HCT116 (cell line): ENCODE data around the gene ATP13A3. TPM values are rescaled to one million over a fixed set of nuclear protein-coding genes. Genes with fewer than 3 reads are reported as not detected.

ENCODE experiments used
- ATAC-seq: fragments of 200-7000 bp; cut with Tn5 transposase; 2 replicates; pipeline ENCODE4 v1.9.1; 2020; ENCODE audit warnings: mild to moderate bottlenecking, moderate library complexity
- BruUV-seq: library from RNA; stranded (reverse); fragments of 400-500 nt; replicated peaks from 2 replicates; lab custom pipeline; 2021; lab: Mats Ljungman, UMichigan
- CTCF ChIA-PET: fragments of 300-600 bp; sonication (Branson Sonifier 250); formaldehyde crosslinking; loops from one replicate; lab custom pipeline; 2021; ENCODE audit warnings: antibody characterized with exemption; lab: Charles Lee
- POLR2A ChIA-PET: fragments of 300-600, 350-600 bp; sonication (Branson Sonifier 250); formaldehyde crosslinking; loops from one replicate; lab custom pipeline; 2021; ENCODE audit warnings: antibody characterized with exemption; lab: Charles Lee
- RAD21 ChIA-PET, 2 experiments: fragments of 300-600 bp; sonication (Branson Sonifier 250); formaldehyde crosslinking; loops; one replicate each; lab custom pipeline; 2023; ENCODE audit warnings: low total read pairs in 2 of 2; ENCODE audit not compliant: uncharacterized antibody in 2 of 2, unreplicated experiment in 2 of 2, low non-redundant PET in 1 of 2; lab: Charles Lee
- DNase-seq: peaks from one replicate; pipeline ENCODE4 v3.0.0-alpha.2; 2010; ENCODE audit warnings: low read depth, low spot score
- H2AFZ ChIP-seq: fragments of 200-600 bp; shearing (Covaris generic), sonication (generic); 2 replicates; pipeline ENCODE4 v1.6.1; 2017; ENCODE audit warnings: low read depth, mixed run types, mixed read lengths, antibody characterized with exemption, low read length; ENCODE audit not compliant: poor library complexity, severe bottlenecking
- H3K27ac ChIP-seq: 2 replicates; pipeline ENCODE4 v1.5.1; 2012; ENCODE audit warnings: low read depth, low read length
- H3K27me3 ChIP-seq: fragments of 200-600 bp; sonication (generic); 2 replicates; pipeline ENCODE4 v1.6.1; 2016; ENCODE audit warnings: mixed run types, low read length, mixed read lengths; ENCODE audit not compliant: insufficient read depth
- H3K36me3 ChIP-seq, 2 experiments: fragments of 200-500 bp in 1 of 2; fragments of 200-600 bp in 1 of 2; sonication (Bioruptor generic) in 1 of 2; sonication (generic) in 1 of 2; 2 replicates each; pipeline versions ENCODE4 v1.5.1 to v1.6.1; 2014 to 2016; ENCODE audit warnings: low read length in 2 of 2, inconsistent platforms in 1 of 2, mixed read lengths in 1 of 2, mixed run types in 1 of 2; ENCODE audit not compliant: insufficient read depth in 2 of 2, control insufficient read depth in 1 of 2
- H3K4me1 ChIP-seq, 2 experiments: fragments of 200-600 bp in 1 of 2; sonication (generic) in 1 of 2; 2 replicates each; pipeline versions ENCODE4 v1.5.1 to v1.6.1; 2012 to 2017; ENCODE audit warnings: low read length in 2 of 2, inconsistent platforms in 1 of 2, mild to moderate bottlenecking in 1 of 2, mixed read lengths in 1 of 2, mixed run types in 1 of 2, moderate library complexity in 1 of 2; ENCODE audit not compliant: insufficient read depth in 2 of 2, control insufficient read depth in 1 of 2
- H3K4me2 ChIP-seq: fragments of 200-600 bp; sonication (generic); 2 replicates; pipeline ENCODE4 v1.6.1; 2017; ENCODE audit warnings: mixed run types, low read length, mixed read lengths
- H3K4me3 ChIP-seq, 2 experiments: fragments of 200-600 bp in 1 of 2; sonication (generic) in 1 of 2; replicated peaks in 1 of 2; 2 replicates each; pipeline ENCODE4 v1.5.1; 2011 to 2016; ENCODE audit warnings: low read length in 2 of 2, control low read depth in 1 of 2, low read depth in 1 of 2, mild to moderate bottlenecking in 1 of 2, mixed read lengths in 1 of 2, mixed run types in 1 of 2
- H3K79me2 ChIP-seq: fragments of 200-600 bp; sonication (generic); 2 replicates; pipeline ENCODE4 v1.6.1; 2017; ENCODE audit warnings: mild to moderate bottlenecking, mixed run types, low read length, moderate library complexity, mixed read lengths; ENCODE audit not compliant: insufficient read depth
- H3K9ac ChIP-seq: fragments of 200-600 bp; sonication (generic); 2 replicates; pipeline ENCODE4 v1.6.1; 2016; ENCODE audit warnings: low read length, mixed read lengths
- H3K9me2 ChIP-seq: fragments of 200-600 bp; sonication (generic), shearing (Covaris generic); 2 replicates; pipeline ENCODE4 v1.6.1; 2017; ENCODE audit warnings: mixed run types, mild to moderate bottlenecking, moderate library complexity; ENCODE audit not compliant: insufficient read depth
- H3K9me3 ChIP-seq, 2 experiments: fragments of 200-500 bp in 1 of 2; fragments of 200-600 bp in 1 of 2; sonication (Bioruptor generic) in 1 of 2; sonication (generic) in 1 of 2; 2 replicates each; pipeline ENCODE4 v1.6.1; 2014 to 2017; ENCODE audit warnings: low read length in 2 of 2, mixed read lengths in 2 of 2, inconsistent platforms in 1 of 2, low read depth in 1 of 2, mild to moderate bottlenecking in 1 of 2, mixed run types in 1 of 2, moderate library complexity in 1 of 2; ENCODE audit not compliant: control insufficient read depth in 1 of 2, insufficient read depth in 1 of 2
- H4K20me1 ChIP-seq: fragments of 200-600 bp; sonication (generic), shearing (Covaris generic); 2 replicates; pipeline ENCODE4 v1.6.1; 2017; ENCODE audit warnings: mixed run types, mild to moderate bottlenecking, moderate library complexity; ENCODE audit not compliant: insufficient read depth
- ELF1 ChIP-seq: IDR thresholded peaks from 2 replicates; pipeline ENCODE4 v1.6.1; 2012; ENCODE audit warnings: low read depth, borderline replicate concordance
- POLR2A ChIP-seq: IDR thresholded peaks from 2 replicates; pipeline ENCODE4 v1.7.0; 2011; ENCODE audit warnings: borderline replicate concordance; ENCODE audit not compliant: insufficient read depth, insufficient read length; ENCODE audit errors: extremely low read depth
- POLR2AphosphoS5 ChIP-seq: IDR thresholded peaks from 2 replicates; pipeline ENCODE4 v1.6.1; 2011; ENCODE audit warnings: mild to moderate bottlenecking, low read depth, low read length, moderate library complexity
- SP1 ChIP-seq: IDR thresholded peaks from 2 replicates; pipeline ENCODE4 v1.6.1; 2012; ENCODE audit warnings: low read depth
- TCF7L2 ChIP-seq: IDR thresholded peaks from 2 replicates; pipeline ENCODE4 v1.7.0; 2011; ENCODE audit warnings: borderline replicate concordance, inconsistent platforms; ENCODE audit not compliant: insufficient read depth, insufficient read length; ENCODE audit errors: extremely low read depth
- YY1 ChIP-seq: IDR thresholded peaks from 2 replicates; pipeline ENCODE4 v1.6.1; 2011; ENCODE audit warnings: low read length, low read depth, moderate library complexity, mild to moderate bottlenecking; ENCODE audit not compliant: insufficient replicate concordance; ENCODE audit errors: extremely low read depth
- ZFX ChIP-seq: fragments of 450-650 bp; IDR thresholded peaks from 2 replicates; pipeline ENCODE4 v1.6.1; 2017
- intact Hi-C: fragments of 100-400 bp; cut with micrococcal nuclease; formaldehyde crosslinking; loops from 2 replicates; pipeline ENCODE4 v1.10.0; 2022
- total RNA-seq: library from RNA; stranded (reverse); gene quantifications from one replicate; pipeline ENCODE4 v1.2.1, GENCODE V29; 2021; ENCODE audit not compliant: unreplicated experiment
- TF ChIP-seq, protein P1 (sequence below): IDR thresholded peaks from 2 replicates; pipeline ENCODE4 v1.6.1; 2012
- TF ChIP-seq, protein P2 (sequence below), 3 experiments: fragments of 200-600 bp in 1 of 3; sonication (generic) in 1 of 3; IDR thresholded peaks in 2 of 3; conservative IDR thresholded peaks in 1 of 3; 2 replicates each; pipeline ENCODE4 v1.5.1; 2012 to 2017; ENCODE audit warnings: low read depth in 2 of 3, low read length in 2 of 3, antibody characterized with exemption in 1 of 3, borderline replicate concordance in 1 of 3, control low read depth in 1 of 3, mild to moderate bottlenecking in 1 of 3, mixed read lengths in 1 of 3, mixed run types in 1 of 3, moderate library complexity in 1 of 3; ENCODE audit not compliant: insufficient read depth in 1 of 3

The ATP13A3 gene
- total RNA-seq, 1 experiment from 2014 or later, result 139 TPM

DNA sequence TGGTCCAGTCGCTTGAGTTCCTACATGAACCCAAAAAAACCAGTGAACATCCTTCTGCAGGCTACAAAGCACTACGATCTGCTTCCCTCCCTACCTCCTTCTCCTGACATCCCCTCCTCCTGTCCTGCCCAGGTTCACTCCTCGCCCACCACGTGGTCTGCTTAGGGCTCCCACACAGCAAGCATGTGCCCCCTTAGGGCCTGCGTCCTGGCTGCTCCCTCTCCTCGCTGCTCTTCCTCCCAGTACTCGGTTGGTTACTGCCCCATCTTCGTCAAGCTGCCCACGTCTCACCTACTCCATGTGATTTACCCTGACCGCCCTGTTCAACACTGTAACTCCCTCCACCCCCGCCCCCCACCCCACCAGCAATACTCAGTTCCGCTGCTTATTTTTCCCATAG, 20.8 kb upstream of the ATP13A3 start:
- no peaks in the 10 kb centered on the region for H3K9me2 ChIP-seq
- ChIA-PET POLR2A (interaction anchor here (0.6 kb wide), 1 partner anchor 15 kb away, joined by 3 read pairs; no protein-coding TSS in a partner anchor), CTCF (no interaction called here)
- intact Hi-C loops, result no loop called here
- H3K4me3 ChIP-seq, result no peak overlapping the region
- H4K20me1 ChIP-seq, result no peaks in the 10 kb centered on the region
- no peak for DNase-seq
- no peak overlapping the region for H2AFZ ChIP-seq
- no peaks in the 10 kb centered on the region for H3K79me2 ChIP-seq
- BruUV-seq, result no TSS peak
- TF ChIP-seq ELF1 (no peak), TCF7L2 (no peak), SP1 (no peak), YY1 (no peak), POLR2A (no peak), ZFX (no peak), POLR2AphosphoS5 (no peak)
- TF ChIP-seq, protein P1, sequence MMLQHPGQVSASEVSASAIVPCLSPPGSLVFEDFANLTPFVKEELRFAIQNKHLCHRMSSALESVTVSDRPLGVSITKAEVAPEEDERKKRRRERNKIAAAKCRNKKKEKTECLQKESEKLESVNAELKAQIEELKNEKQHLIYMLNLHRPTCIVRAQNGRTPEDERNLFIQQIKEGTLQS, result no peak
- TF ChIP-seq, protein P2, sequence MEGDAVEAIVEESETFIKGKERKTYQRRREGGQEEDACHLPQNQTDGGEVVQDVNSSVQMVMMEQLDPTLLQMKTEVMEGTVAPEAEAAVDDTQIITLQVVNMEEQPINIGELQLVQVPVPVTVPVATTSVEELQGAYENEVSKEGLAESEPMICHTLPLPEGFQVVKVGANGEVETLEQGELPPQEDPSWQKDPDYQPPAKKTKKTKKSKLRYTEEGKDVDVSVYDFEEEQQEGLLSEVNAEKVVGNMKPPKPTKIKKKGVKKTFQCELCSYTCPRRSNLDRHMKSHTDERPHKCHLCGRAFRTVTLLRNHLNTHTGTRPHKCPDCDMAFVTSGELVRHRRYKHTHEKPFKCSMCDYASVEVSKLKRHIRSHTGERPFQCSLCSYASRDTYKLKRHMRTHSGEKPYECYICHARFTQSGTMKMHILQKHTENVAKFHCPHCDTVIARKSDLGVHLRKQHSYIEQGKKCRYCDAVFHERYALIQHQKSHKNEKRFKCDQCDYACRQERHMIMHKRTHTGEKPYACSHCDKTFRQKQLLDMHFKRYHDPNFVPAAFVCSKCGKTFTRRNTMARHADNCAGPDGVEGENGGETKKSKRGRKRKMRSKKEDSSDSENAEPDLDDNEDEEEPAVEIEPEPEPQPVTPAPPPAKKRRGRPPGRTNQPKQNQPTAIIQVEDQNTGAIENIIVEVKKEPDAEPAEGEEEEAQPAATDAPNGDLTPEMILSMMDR (IDR thresholded peaks at IDR 0.05 in 2 of 3, conservative IDR thresholded peaks at IDR 0.05 in 1 of 3; ENCODE audit: borderline replicate concordance in 1 of 3, insufficient read depth in 1 of 3, low read depth in 2 of 3, low read length in 2 of 3), result no peak
- TF ChIP-seq, all 23 proteins: peak for 0
- Histone ChIP-seq H3K9ac (no peak overlapping the region), H3K27me3 (no peaks in the 10 kb centered on the region), H3K36me3 (no peaks in the 10 kb centered on the region), H3K4me1 (no peaks in the 10 kb centered on the region), H3K27ac (no peak overlapping the region), H3K9me3 (no peaks in the 10 kb centered on the region), H3K4me2 (no peak overlapping the region)
- no peak; the same call in 1 of the 2 replicates for ATAC-seq
- RAD21 ChIA-PET, result no interaction called here
